ENCODE measurements around the gene MND1. TPM values are rescaled to one million over a fixed set of nuclear protein-coding genes. Genes with fewer than 3 reads are reported as not detected.

Gene MND1
- total and polyA plus RNA-seq, 12 donors, result 0.36 to 9.5 (median 0.53) TPM; not detected in 3

- intact Hi-C loops (cut with DNase I), result no loop called here
- Histone ChIP-seq H3K4me3 (no peak overlapping the region), H3K27me3 (no peaks in the 10 kb centered on the region), H3K27ac (no peak overlapping the region), H3K9me3 (replicated peaks in 1 of 3) (no peaks in the 10 kb centered on the region), H3K4me1 (replicated peaks in 1 of 2) (no peaks in the 10 kb centered on the region), H3K36me3 (replicated peaks in 1 of 2) (no peaks in the 10 kb centered on the region)
- WGBS, 4 donors, result 78 to 89% (median 85%) methylated on average over 1 of the region's 1 CpG
- TF ChIP-seq, protein P1, sequence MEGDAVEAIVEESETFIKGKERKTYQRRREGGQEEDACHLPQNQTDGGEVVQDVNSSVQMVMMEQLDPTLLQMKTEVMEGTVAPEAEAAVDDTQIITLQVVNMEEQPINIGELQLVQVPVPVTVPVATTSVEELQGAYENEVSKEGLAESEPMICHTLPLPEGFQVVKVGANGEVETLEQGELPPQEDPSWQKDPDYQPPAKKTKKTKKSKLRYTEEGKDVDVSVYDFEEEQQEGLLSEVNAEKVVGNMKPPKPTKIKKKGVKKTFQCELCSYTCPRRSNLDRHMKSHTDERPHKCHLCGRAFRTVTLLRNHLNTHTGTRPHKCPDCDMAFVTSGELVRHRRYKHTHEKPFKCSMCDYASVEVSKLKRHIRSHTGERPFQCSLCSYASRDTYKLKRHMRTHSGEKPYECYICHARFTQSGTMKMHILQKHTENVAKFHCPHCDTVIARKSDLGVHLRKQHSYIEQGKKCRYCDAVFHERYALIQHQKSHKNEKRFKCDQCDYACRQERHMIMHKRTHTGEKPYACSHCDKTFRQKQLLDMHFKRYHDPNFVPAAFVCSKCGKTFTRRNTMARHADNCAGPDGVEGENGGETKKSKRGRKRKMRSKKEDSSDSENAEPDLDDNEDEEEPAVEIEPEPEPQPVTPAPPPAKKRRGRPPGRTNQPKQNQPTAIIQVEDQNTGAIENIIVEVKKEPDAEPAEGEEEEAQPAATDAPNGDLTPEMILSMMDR (IDR thresholded peaks at IDR 0.05), result no peak
- TF ChIP-seq POLR2A (IDR thresholded peaks at IDR 0.05), result no peak
- DNase-seq, result no peak
Observed at GRCh38 chr4:153327247-153327646, 17.2 kb upstream of the MND1 start.

- no peak overlapping the region for H3K27ac ChIP-seq
- no peak for DNase-seq
- intact Hi-C loops (cut with DNase I), result no loop called here
- no peak for TF ChIP-seq POLR2A (IDR thresholded peaks at IDR 0.05)
- TF ChIP-seq, protein P1 (IDR thresholded peaks at IDR 0.05), result no peak
- no peaks in the 10 kb centered on the region for H3K36me3 ChIP-seq (replicated peaks in 1 of 2)
- no peaks in the 10 kb centered on the region for H3K27me3 ChIP-seq
- H3K4me3 ChIP-seq, result no peak overlapping the region
- WGBS, 4 donors, result 87 to 96% (median 93%) methylated on average over 2 of the region's 2 CpGs
- H3K9me3 ChIP-seq (replicated peaks in 1 of 3), result no peaks in the 10 kb centered on the region
- H3K4me1 ChIP-seq (replicated peaks in 1 of 2), result peaks cover 0 to 4% of the 10 kb centered on the region in 2 donors
Observed at GRCh38 chr4:153332936-153333335, 11.6 kb upstream of the MND1 start.

GRCh38 chr4:153333874-153334273 lies 10.6 kb upstream of the MND1 start:
- intact Hi-C loops (cut with DNase I), result no loop called here
- H3K27me3 ChIP-seq, result no peaks in the 10 kb centered on the region
- DNase-seq, result no peak
- H3K4me1 ChIP-seq (replicated peaks in 1 of 2), result peaks cover 0 to 5% of the 10 kb centered on the region in 2 donors
- no peak overlapping the region for H3K27ac ChIP-seq
- no peaks in the 10 kb centered on the region for H3K36me3 ChIP-seq (replicated peaks in 1 of 2)
- no peaks in the 10 kb centered on the region for H3K9me3 ChIP-seq (replicated peaks in 1 of 3)
- H3K4me3 ChIP-seq, result no peak overlapping the region
- TF ChIP-seq POLR2A (IDR thresholded peaks at IDR 0.05), result no peak
- TF ChIP-seq, protein P1 (IDR thresholded peaks at IDR 0.05), result no peak

DNA sequence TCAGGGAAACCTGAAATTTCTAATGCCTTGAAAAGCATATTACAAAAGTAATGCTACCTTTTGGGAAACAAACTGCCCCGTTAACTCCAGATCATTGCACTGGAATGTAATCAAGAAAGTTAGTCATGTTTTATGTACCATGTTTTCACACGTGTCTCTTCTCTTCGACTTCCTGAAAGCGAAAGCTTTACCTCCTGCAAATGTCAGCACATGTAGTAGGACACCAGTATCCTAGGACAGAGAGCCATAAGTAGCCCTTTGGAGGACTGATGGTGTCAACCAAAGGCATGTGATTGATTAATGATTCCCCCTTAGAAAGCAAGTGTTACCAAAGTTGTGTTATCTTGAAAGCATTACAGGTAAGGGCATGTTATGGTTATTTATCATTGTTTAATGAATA lies 8.8 kb upstream of the MND1 start:
- intact Hi-C loops (cut with DNase I), result no loop called here
- H3K9me3 ChIP-seq (replicated peaks in 1 of 3), result no peaks in the 10 kb centered on the region
- no peaks in the 10 kb centered on the region for H3K27me3 ChIP-seq
- DNase-seq, result no peak
- H3K4me1 ChIP-seq (replicated peaks in 1 of 2), result peaks cover 0 to 5% of the 10 kb centered on the region in 2 donors
- WGBS, 4 donors, result 78 to 91% (median 86%) methylated on average over 4 of the region's 4 CpGs
- H3K27ac ChIP-seq, result no peak overlapping the region
- TF ChIP-seq, protein P1 (IDR thresholded peaks at IDR 0.05), result no peak
- peaks cover 0 to 4% of the 10 kb centered on the region in 2 donors for H3K36me3 ChIP-seq (replicated peaks in 1 of 2)
- no peak overlapping the region for H3K4me3 ChIP-seq
